ENCODE data around the gene GMNN. TPM values are rescaled to one million over a fixed set of nuclear protein-coding genes. Genes with fewer than 3 reads are reported as not detected.

The GMNN gene
- total RNA-seq = 21.6 and 28.3 TPM in 2 replicates

DNA sequence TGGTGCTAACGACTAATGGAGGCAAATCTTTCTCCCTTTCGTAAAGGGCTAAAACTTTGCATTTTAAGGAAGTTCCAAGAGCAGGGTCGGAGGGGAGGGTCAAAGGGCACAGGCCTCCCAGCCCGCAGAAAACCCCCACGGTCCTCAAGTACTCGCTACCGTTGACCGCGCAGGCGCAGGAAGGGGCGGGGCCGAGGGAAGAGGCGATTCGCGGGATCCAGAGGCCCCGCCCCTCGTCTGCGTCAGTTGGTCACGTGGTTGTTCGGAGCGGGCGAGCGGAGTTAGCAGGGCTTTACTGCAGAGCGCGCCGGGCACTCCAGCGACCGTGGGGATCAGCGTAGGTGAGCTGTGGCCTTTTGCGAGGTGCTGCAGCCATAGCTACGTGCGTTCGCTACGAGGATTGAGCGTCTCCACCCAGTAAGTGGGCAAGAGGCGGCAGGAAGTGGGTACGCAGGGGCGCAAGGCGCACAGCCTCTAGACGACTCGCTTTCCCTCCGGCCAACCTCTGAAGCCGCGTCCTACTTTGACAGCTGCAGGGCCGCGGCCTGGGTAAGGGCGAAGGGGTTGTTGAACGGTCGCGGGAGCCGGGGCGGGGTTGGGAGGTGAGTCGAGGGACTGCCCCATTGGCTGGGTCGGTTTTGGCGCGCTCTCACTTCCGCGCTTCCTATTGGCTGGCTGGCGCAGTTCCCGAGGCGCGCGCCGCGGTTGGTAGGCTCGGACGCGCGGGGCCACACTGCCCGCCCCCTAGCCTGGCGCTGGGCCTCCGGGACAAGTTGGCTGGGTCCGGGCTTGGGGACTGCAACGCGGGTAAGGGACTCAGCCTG is at the start of gene GMNN:
Gene GMNN (plus strand): TSS at position 242 of the 824 bp plus-strand sequence. CDS start 2,310 bp downstream, outside the sequence.

GRCh38 chr6:24798740-24799540 is 24.2 kb downstream of the GMNN start, which contains the start of gene ARMH2:
ARMH2 (minus strand) TSS chr6:24798917; CDS start chr6:24798857, 60 bp downstream.

Other genes with a start within 250 kb of the GMNN start
- gene KIAA0319, start 128.7 kb upstream of the GMNN start, total RNA-seq = under 0.01 TPM in 1 of 2 replicates, not detected in the other
- 24.7 and 26.4 TPM in 2 replicates for gene TDP2, start 108.0 kb upstream of the GMNN start, total RNA-seq
- gene ACOT13, start 107.9 kb upstream of the GMNN start, total RNA-seq = 6.6 and 6.8 TPM in 2 replicates
- 65.4 and 86.5 TPM in 2 replicates for gene C6orf62, start 55.8 kb upstream of the GMNN start, total RNA-seq
- not detected in 2 replicates for gene ARMH2, start 24.0 kb downstream of the GMNN start, total RNA-seq
- 0.28 TPM in 1 of 2 replicates, not detected in the other for gene RIPOR2, start 161.0 kb downstream of the GMNN start, total RNA-seq

All from endothelial cell of coronary artery (primary cell).